GM12878 (cell line): Measurements from ENCODE around the gene UQCR11. TPM values are rescaled to one million over a fixed set of nuclear protein-coding genes. Genes with fewer than 3 reads are reported as not detected.
A peak's percentile ranks its signal among the peaks of the same experiment; 100 is the strongest.

Source experiments
- ATF7 ChIP-seq: fragments of 450-650 bp; IDR thresholded peaks from 2 replicates; pipeline ENCODE4 v1.6.1; 2016; ENCODE audit warnings: low read depth, mild to moderate bottlenecking
- CHD1 ChIP-seq: IDR thresholded peaks from 2 replicates; pipeline ENCODE4 v1.6.1; 2012; ENCODE audit warnings: low read depth, low read length, improper control_type of control experiment
- CREM ChIP-seq: IDR thresholded peaks from 2 replicates; pipeline ENCODE4 v1.6.1; 2014; ENCODE audit warnings: antibody characterized with exemption, low read depth
- FOS ChIP-seq: IDR thresholded peaks from 3 replicates; pipeline ENCODE4 v1.6.1; 2011; ENCODE audit warnings: borderline replicate concordance; ENCODE audit not compliant: insufficient read length; ENCODE audit errors: extremely low read depth
- GATAD2B ChIP-seq: fragments of 450-650 bp; conservative IDR thresholded peaks from 2 replicates; pipeline ENCODE4 v1.6.1; 2017; ENCODE audit warnings: low read depth, mild to moderate bottlenecking, moderate library complexity
- HDGF ChIP-seq: fragments of 450-650 bp; IDR thresholded peaks from 2 replicates; pipeline ENCODE4 v1.6.1; 2016; ENCODE audit warnings: antibody characterized with exemption
- JUND ChIP-seq: IDR thresholded peaks from 2 replicates; pipeline ENCODE4 v1.6.1; 2012; ENCODE audit warnings: low read depth, mild to moderate bottlenecking, low read length, improper control_type of control experiment, moderate library complexity
- MYC ChIP-seq: IDR thresholded peaks from 2 replicates; pipeline ENCODE4 v1.6.1; 2011; ENCODE audit warnings: mild to moderate bottlenecking, low read length, moderate library complexity, inconsistent platforms; ENCODE audit not compliant: insufficient read depth, insufficient replicate concordance, insufficient read length, severe bottlenecking
- NFYA ChIP-seq: IDR thresholded peaks from 2 replicates; pipeline ENCODE4 v1.6.1; 2011; ENCODE audit warnings: low read depth, mild to moderate bottlenecking, low read length, improper control_type of control experiment, borderline replicate concordance
- NFYB ChIP-seq: IDR thresholded peaks from 2 replicates; pipeline ENCODE4 v1.6.1; 2011; ENCODE audit warnings: low read depth, mild to moderate bottlenecking, low read length, improper control_type of control experiment, moderate library complexity; ENCODE audit not compliant: insufficient read depth
- POU2F2 ChIP-seq: IDR thresholded peaks from 3 replicates; pipeline ENCODE4 v1.6.1; 2011; ENCODE audit warnings: low read depth, mild to moderate bottlenecking, low read length, borderline replicate concordance
- RELA ChIP-seq: fragments of 450-650 bp; IDR thresholded peaks from 2 replicates; pipeline ENCODE4 v1.8.0; 2014; ENCODE audit warnings: borderline replicate concordance; ENCODE audit not compliant: partially characterized antibody
- SMC3 ChIP-seq: IDR thresholded peaks from 2 replicates; pipeline ENCODE4 v1.6.1; 2011; ENCODE audit warnings: low read length, improper control_type of control experiment, borderline replicate concordance
- TAF1 ChIP-seq: IDR thresholded peaks from 2 replicates; pipeline ENCODE4 v1.6.1; 2011; ENCODE audit warnings: mild to moderate bottlenecking, low read depth, low read length, borderline replicate concordance
- TCF12 ChIP-seq: IDR thresholded peaks from 2 replicates; pipeline ENCODE4 v1.6.1; 2011; ENCODE audit warnings: low read depth, mild to moderate bottlenecking, low read length
- ZBED1 ChIP-seq: IDR thresholded peaks from 2 replicates; pipeline ENCODE4 v1.6.1; 2016; ENCODE audit warnings: borderline replicate concordance
- ZNF24 ChIP-seq: fragments of 450-650 bp; IDR thresholded peaks from 2 replicates; pipeline ENCODE4 v1.6.1; 2017; ENCODE audit warnings: antibody characterized with exemption, mild to moderate bottlenecking
- polyA plus RNA-seq, 11 experiments: library from polyadenylated mRNA; depleted of rRNA in 4 of 11; unstranded in 6 of 11; stranded (reverse) in 5 of 11; fragments of >200 nt; fragmentation: Nextera tagmentation in 4 of 11; fragmentation: Illumina TruSeq in 1 of 11; extraction: Ambion mirVana in 4 of 11; extraction: Trizol in 1 of 11; gene quantifications; 1 replicate in 1 of 11; 2 replicates in 10 of 11; pipeline versions ENCODE4 v1.2.1 to v1.2.3, GENCODE V29; 2011 to 2016; ENCODE audit warnings: inconsistent platforms in 2 of 11, missing spikeins in 2 of 11, low read depth in 1 of 11
- total RNA-seq, 4 experiments: library from RNA; depleted of rRNA in 3 of 4; stranded (reverse); fragments of >200 nt in 3 of 4; fragmentation: Illumina TruSeq in 1 of 4; extraction: Trizol in 1 of 4; gene quantifications; 2 replicates each; pipeline versions ENCODE4 v1.2.1 to v1.2.3, GENCODE V29; 2013 to 2021
- TF ChIP-seq, protein P1 (sequence below): fragments of 450-650 bp; IDR thresholded peaks from 2 replicates; pipeline ENCODE4 v1.6.1; 2014; ENCODE audit warnings: mild to moderate bottlenecking

Gene UQCR11
- total and polyA plus RNA-seq, 10 of the 15 experiments (the other 5 are each of a cell fraction or from before 2014, with no cell fraction given) = 28.6 to 586 (median 193) TPM

DNA sequence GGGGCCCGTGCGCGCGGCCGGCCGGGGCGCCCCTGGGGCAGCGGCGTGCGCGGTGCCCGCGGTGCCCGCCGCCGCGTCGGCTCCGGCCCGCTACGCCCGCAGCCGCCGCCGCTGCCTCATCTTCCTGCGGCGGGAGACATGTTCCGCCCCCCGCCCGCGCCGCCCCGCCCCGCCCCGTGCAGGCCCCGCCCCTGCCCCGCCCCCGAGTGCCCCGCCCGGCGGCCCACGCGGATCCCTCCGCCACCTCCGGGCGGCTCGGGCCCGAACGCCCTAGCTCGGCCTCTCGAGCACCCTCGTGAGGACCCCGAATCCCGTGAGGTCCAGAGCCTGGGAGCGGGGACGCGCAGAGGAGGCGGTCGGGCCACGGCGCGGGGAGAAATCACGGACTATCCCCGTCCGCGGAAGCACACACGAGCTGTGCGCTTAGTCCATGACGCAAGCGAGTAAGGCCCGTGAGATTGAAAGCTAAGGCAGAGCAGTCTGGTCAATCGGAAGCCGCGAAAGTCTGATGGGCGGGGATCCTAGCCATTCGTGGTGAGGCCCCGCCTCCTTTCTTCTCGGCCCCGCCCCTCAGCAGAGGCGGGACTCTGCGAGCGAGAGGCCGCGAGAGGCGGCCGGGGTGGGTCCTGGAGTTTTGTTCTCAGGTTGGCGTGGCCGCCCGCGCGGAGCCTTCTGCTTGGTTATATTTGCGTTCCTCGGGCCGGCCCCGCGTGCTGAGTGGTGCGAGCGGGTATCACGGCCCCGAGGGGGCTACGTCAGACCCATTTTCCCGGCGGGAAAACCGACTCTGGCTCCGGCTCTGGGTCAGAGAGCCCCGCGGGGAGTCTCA, 47.4 kb upstream of the UQCR11 start, which contains the start of gene TCF3 (continued):
- TF ChIP-seq MYC (peak; percentile 73), CHD1 (peak; percentile 43; the same call in 1 of the 2 replicates), FOS (peak; percentile 66), HDGF (0 out of 2 replicates have a peak, but pooled peaks have one; percentile 67), ZBED1 (no peak), POU2F2 (peak; percentile 36; the same call in 1 of the 3 replicates), GATAD2B (peak; percentile 80), CREM (peak; percentile 99), ATF7 (peak; percentile 99), ZNF24 (no peak), JUND (no peak), TAF1 (peak; percentile 50; the same call in 1 of the 2 replicates), SMC3 (no peak), NFYB (peak; percentile 92), RELA (peak; percentile 54), TCF12 (0 out of 2 replicates have a peak, but pooled peaks have one; percentile 38), NFYA (peak; percentile 72)
- TF ChIP-seq, protein P1, sequence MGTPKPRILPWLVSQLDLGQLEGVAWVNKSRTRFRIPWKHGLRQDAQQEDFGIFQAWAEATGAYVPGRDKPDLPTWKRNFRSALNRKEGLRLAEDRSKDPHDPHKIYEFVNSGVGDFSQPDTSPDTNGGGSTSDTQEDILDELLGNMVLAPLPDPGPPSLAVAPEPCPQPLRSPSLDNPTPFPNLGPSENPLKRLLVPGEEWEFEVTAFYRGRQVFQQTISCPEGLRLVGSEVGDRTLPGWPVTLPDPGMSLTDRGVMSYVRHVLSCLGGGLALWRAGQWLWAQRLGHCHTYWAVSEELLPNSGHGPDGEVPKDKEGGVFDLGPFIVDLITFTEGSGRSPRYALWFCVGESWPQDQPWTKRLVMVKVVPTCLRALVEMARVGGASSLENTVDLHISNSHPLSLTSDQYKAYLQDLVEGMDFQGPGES = peak; percentile 88; the same call in 1 of the 2 replicates
